ENCODE data around the gene DHFR.
"Not testable (repeated sequence)": the region's sequence is repeated elsewhere in the genome, so short reads cannot be mapped to it uniquely, and the experiment has no call there.

The DHFR gene

DNA sequence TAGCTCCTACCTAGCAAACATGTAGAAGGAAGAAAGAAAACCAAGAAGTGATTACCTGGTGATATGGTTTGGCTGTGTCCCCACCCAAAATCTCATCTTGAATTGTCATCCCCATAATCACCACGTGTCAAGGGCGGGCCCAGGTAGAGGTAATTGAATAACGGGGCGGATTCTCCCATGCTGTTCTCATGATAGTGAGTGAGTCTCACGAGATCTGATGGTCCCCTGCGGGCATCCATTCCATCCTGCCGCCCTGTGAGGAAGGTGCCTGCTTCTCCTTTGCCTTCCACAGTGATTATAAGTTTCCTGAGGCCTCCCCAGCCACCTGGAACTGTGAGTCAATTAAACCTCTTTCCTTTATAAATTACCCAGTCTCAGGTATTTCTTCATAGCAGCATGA is 57.3 kb downstream of the DHFR start:
- DNase-seq (ENCODE audit: low read depth, low spot score): no peak

DNA sequence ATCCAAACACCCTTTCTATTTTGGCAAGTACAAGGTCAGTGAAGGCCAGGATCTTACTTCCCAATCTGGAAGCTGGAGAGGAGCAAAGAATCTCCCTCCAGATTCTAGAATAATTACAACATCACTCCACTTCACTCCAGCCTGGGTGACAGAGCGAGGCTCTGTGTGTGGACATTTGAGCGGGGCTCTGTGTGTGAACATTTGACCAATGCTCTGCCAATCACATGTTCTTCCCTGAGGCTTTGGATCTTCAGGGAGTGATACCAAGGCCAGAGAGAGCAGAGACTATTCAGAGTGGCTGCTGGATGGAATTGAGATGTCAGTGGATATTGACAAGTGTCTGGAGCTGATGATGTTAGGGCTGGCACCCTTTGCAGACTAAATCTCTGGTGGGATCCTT is 60.0 kb downstream of the DHFR start:
- no peak for DNase-seq (ENCODE audit: low read depth, low spot score)

- DNase-seq (ENCODE audit: low read depth, low spot score): no peak
These were observed 62.0 kb downstream of the DHFR start for GRCh38 chr5:80592761-80593160.

- no peak for DNase-seq (ENCODE audit: low read depth, low spot score)
These were observed 62.7 kb downstream of the DHFR start for GRCh38 chr5:80592105-80592504.

DNA sequence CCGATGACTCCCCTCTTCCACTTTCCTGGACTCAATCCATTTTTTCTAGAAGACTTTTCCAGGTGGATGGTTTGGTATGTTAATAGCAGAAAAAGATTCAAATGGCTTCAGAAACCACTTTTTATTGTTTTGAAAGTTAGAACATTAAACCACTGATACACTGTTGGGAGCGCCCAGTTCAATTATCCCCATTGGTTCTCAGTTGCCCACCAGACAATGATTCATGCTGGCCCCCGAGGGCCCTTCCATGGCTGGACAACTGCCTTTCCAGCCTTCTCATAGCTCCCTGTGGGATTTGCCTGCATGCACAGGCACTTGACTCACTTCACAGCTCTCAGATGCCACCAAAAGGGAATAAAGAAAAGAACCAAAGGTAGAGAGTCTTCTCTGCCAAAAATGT is 63.4 kb downstream of the DHFR start:
- DNase-seq (ENCODE audit: low read depth, low spot score): no peak

DNA sequence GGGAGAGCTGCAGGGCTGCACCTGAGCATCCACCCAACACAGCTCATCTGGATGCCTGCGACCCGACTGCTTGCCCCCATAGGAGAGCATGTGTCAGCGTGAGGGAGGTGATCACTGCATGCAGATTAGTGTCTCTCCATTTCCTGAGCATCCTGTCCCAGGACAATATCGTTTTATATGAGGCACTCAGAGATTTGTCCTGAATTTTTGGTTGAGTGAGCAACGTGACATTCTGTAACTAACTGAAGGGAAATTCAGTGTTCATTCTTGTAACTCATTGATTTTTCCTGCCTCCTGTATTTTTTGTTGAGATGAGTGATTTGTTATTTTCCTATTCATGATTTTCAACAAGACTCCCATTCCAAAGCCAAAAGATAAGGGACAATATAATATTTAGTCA is 64.0 kb downstream of the DHFR start:
- no peak for DNase-seq (ENCODE audit: low read depth, low spot score)

DNA sequence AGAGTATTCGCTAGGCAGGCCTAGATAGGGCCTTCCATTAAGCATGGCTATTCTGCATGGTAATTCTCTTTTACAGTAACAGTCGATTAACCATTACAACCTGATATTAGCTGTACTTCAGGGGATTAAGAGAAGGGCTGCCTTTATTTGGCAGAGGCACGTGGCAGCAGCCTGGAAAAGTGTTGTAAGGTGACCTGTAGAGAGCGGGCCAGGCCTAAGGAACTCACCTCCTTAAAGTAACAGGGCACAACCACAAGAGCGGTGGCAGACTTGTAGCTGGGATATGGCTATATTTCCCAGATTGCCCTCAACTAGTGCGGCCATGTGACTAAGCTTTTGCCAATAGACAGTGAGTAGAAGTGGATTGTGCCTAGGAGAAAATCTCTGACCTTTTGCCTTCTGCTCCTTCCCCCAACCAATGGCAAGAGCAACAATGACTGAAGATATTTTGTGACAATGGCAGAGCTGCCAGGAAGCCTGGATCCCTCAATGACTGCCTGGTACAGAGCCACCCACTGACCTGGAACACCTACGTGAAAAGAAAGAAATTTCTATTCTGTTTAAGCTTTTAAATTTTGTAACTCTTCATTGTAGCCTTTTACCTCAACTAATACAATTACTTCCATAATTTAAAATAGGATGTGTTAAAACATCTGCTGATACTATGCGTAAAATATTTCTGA is 65.8 kb downstream of the DHFR start:
- no peak for DNase-seq (ENCODE audit: low read depth, low spot score)

- DNase-seq (ENCODE audit: low read depth, low spot score): no peak
These were observed 70.0 kb downstream of the DHFR start for GRCh38 chr5:80584770-80585169.

DNA sequence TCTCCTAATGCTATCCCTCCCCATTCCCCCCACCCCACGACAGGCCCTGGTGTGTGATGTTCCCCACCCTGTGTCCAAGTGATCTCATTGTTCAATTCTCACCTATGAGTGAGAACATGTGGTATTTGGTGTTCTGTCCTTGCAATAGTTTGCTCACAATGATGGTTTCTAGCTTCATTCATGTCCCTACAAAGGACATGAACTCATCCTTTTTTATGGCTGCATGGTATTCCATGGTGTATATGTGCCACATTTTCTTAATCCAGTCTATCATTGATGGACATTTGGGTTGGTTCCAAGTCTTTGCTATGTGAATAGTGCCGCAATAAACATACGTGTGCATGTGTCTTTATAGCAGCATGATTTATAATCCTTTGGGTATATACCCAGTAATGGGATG is 74.5 kb downstream of the DHFR start:
- DNase-seq (ENCODE audit: low read depth, low spot score): not testable (repeated sequence)

GRCh38 chr5:80579050-80579449 is 75.7 kb downstream of the DHFR start:
- no peak for DNase-seq (ENCODE audit: low read depth, low spot score)

GRCh38 chr5:80577707-80578106 is 77.1 kb downstream of the DHFR start:
- DNase-seq (ENCODE audit: low read depth, low spot score): no peak

GRCh38 chr5:80576383-80576782 is 78.4 kb downstream of the DHFR start:
- DNase-seq (ENCODE audit: low read depth, low spot score): no peak
